GM21717 (cell line): ENCODE data around the gene NUP133.
"Not testable (repeated sequence)": the region's sequence is repeated elsewhere in the genome, so short reads cannot be mapped to it uniquely, and the experiment has no call there.

Experiments
- ATAC-seq: cut with Tn5 transposase; IDR thresholded peaks from one replicate; pipeline ENCODE4 v1.9.1; 2021; ENCODE audit warnings: mild to moderate bottlenecking, moderate library complexity; ENCODE audit not compliant: unreplicated experiment

The NUP133 gene

DNA sequence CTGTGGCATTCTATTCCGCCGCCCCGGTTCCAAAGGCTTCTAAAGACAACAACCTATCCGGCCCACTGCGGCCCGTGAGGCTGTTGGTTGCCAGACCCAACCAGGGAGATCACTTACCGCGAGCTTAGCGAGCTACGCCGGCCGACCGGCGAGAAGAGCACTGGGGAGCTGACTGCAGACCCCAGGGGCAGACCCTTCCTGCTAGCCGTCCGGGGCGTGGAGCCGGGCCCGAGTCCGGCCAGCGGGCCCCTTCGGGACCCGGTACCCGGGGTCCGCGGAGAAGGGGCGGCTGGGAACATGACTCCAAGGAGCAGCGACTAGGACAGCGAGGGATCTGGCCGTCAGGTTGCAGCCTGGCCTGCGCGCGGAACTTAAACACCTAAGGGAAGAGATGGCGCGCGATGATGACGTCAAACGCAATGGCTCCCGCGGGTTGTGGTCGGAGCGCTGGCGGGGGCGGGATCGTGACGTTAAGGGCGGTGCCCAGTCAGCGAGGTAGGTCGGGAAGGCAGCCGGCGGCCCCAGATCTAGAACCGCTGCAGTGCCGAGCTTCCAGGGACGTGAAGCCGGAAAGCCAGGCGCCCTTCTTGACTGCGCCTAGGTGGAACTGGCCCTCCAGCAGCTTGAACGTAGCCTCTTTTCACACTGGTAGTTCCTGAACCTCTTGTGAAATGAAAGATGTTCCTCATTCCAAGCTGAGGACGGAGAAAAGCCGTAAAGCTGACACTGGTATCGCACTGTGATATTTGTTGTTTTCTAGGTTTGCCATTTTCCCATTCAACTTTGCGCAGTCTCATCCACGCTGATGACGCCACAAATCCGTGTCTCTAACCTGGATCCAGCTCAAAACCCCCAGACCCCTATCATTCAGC, at the start of gene NUP133:
NUP133 (minus strand) TSS at position 391 of the 872 bp plus-strand sequence; CDS start at position 299, 92 bp downstream.
- peak; percentile 93 for ATAC-seq

DNA sequence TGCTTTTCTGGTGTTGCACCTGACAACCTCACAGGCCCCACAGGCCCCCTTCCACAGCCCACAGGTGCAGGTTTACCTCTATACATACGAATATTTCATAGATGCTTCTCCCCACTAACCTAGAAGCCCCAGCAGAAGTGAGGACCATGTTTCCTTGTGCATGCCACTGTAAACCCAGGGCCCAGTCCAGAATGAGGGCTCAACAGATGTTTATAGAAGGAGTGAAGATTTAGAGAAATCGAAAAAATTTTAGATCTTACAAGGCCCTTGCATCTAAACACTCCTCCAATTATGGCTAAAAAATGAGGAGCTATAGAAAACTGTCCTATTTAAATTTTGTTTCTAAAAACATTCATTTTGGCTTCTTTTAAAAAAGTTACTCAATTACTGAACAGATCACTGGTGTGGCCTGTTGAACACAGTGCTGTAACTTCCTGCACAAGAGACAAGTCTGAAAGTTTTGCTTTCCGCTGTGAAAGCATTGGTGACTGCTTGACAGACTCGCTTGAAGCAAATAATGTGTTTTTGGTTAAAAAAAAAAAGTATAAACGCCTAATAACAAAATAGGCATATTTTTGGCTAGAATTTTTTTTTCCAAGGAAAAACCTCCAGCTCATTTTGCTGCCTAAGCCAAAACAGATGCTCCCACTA, 49.2 kb upstream of the NUP133 start:
- ATAC-seq, result no peak

- no peak for ATAC-seq
Measured at GRCh38 chr1:229554886-229555621, 46.9 kb upstream of the NUP133 start.

- ATAC-seq, result no peak
Measured at GRCh38 chr1:229553621-229554130, 45.5 kb upstream of the NUP133 start.

DNA sequence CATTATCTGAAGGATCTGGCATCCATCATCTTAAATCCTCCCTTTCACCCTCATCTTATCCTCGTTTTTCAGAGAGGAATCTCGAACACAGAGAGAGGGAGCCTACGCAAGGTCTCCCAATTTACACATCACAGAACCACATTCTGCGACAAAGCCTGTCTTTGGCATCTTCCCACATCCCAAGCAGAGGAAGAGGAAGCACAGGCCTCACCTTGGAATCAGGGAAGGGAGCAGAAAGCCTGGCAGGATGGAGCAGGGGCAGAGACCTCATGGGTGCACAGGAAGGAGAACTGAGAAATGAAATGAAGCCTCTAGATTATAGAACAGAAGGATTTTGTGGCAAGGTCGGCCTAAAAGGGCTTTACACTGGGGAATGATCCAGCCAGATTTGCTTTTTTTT, 44.6 kb upstream of the NUP133 start:
- ATAC-seq, result no peak

GRCh38 chr1:229550812-229551567, 42.8 kb upstream of the NUP133 start:
- ATAC-seq, result no peak

GRCh38 chr1:229547542-229547941, 39.4 kb upstream of the NUP133 start:
- ATAC-seq, result no peak

GRCh38 chr1:229544587-229544986, 36.4 kb upstream of the NUP133 start:
- no peak for ATAC-seq

DNA sequence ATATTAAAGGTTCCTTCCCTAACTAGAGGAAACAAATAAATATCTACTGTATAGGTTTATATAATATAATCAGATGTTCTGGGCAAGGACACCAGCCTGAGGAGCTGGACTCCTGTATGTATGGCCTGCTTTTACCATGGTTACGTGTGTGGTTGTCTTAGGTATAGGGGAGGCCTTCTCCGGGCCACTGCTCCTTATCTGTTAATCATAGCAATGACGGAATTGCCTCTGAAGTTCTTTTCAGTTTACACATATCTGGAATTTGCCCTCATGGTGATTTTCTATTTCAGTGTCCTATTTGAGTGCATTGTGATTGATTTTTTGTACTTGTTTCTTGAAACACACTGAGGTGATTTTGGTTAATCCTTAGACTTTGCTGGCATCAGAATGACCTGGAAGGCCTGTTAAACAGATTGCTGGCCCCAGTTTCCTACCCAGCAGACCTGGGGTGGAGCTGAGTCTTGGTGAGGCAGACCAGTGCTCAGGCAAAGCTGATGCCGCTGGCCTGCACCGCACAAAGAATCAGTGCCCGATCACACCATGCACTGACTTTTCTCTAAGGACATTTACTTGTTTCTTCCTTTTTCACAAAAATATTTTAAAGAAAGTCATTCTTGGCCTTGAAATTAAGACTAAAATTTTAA, 31.8 kb upstream of the NUP133 start:
- ATAC-seq, result no peak

DNA sequence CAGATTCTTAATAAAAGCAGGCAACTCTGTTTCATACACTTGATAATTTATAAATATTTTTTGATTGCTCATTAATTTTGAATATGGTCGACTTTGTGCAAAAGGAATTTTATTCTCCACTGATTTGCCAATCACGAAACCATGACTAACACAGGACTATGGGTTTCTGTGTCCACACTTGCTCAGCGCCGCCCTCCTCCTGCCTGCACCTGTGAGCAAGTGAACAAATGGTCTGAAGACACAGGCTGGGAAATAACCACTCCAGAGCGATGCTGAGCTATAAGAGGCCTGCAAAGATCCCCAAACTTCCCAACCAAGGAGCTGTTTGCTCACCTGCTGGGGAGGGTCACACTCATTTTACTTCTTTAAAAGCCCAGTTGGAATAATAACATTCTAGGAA, 30.8 kb upstream of the NUP133 start:
- no peak for ATAC-seq

GRCh38 chr1:229537894-229538293, 29.8 kb upstream of the NUP133 start:
- ATAC-seq, result no peak

DNA sequence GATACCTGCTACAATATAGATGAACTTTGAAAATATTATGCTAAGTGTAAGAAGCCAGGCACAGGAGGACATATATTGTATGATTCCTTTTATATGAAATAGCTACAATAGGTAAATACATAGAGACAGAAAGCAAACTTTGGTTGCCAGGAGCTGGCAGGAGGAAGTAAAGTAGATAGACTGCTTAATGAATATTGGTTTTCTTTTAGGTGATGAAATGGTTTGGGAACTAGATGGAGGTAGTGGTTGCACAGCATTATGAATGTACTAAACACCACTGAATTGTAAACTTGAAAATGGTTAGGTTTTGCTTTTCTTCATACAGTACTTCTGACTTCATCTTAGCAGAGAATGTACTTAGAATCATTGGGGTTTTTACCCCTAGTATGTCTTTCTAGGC, 28.8 kb upstream of the NUP133 start:
- no peak for ATAC-seq

DNA sequence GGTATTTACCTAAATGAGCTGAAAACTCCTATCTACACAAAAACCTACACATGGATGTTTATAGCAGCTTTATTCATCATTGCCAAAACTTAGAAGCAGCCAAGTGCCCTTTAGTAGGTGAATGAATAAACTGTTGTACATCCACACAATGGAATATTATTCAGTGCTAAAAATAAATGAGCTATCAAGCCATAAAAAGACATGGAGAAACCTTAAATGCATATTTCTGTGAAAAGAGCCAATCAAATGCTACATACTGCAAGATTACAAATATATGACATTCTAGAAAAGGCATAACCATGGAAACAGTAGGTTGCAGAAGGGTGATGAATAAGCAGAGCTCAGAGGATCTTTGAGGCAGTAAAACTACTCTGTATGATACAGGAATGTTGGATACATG, 27.1 kb upstream of the NUP133 start:
- ATAC-seq, result no peak

DNA sequence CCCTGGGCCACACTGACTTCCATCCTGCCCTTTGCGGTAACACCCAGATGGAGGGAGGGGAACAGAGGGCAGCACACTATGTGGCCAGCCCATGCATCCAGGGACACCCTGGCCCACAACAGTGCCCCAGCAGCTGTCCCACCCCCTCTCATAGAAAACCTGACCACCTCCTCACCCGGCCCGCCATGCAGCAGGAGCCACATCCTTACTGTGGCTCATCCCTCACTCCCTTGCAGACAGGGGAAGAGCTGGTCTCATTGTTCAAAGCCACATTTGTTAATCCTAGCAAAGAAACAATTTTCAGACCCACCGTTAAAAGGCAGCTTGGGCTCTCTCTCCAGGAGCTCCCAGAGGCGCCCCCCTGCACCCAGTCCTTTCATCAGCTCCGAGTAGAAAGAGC, 23.2 kb upstream of the NUP133 start:
- ATAC-seq, result no peak

DNA sequence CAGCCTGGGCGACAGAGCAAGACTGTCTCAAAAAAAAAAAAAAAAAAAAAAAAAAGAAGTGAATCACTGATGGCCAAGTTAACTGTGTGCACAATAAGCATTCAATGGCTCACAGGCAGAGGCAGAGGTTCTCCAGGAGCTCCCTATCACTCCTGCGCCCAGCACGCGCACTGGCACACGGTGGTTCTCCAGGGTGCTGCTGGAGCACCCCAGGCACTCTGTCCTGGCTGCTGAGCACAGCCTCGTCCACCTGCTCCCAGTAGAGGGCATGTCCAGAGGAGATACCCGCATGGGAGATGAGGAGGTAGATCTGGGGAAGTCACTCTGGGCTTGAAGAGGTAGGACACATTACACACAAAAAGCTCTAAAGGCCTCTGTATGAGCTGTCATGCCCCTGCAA, 21.5 kb upstream of the NUP133 start:
- no peak for ATAC-seq

DNA sequence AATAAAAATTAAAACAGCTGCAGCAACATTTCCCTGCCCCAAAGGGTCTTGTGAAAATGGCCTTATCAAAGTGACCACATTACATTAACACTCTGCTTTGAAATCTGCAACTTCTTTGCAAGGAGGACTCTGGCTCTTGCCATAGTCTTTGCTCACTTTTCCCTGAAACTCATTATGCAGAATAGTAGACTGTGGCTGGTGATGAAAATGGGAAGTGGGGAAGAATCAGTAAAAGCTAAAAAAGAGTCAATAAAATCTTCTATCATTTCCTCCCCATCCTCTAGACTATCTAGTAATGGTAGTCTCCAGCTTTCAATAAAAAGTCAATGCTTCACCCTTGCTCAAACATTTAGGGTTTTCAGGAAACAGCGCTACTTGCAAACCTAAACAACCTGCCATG, 18.6 kb upstream of the NUP133 start:
- ATAC-seq, result no peak

DNA sequence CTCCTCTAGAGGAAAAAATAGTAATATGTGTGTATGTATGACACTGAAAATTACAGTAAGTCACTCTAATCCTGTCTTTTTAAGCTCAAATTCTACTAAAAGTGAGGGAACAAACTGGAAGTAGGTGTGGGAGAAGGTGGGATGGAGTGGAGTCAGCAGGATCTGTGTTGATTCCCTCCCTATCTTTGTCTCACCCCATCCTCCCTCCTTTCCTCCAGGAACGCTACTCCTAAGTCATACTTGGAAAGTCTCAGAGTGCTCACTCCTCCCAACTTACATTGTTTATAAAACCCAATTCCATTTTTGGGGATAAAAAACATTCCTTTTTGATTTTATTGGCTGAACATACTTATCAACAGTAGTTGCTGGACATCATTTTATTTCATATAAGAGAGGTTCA, 14.9 kb upstream of the NUP133 start:
- no peak for ATAC-seq

- peak; percentile 64 for ATAC-seq
Measured at GRCh38 chr1:229514578-229515275, 6.6 kb upstream of the NUP133 start.

DNA sequence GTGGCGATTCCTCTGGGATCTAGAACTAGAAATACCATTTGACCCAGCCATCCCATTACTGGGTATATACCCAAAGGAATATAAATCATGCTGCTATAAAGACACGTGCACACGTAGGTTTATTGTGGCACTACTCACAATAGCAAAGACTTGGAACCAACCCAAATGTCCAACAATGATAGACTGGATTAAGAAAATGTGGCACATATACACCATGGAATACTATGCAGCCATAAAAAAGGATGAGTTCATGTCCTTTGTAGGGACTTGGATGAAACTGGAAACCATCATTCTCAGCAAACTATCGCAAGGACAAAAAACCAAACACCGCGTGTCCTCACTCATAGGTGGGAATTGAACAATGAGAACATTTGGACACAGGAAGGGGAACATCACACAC, 3.5 kb upstream of the NUP133 start:
- ATAC-seq, result not testable (repeated sequence)

DNA sequence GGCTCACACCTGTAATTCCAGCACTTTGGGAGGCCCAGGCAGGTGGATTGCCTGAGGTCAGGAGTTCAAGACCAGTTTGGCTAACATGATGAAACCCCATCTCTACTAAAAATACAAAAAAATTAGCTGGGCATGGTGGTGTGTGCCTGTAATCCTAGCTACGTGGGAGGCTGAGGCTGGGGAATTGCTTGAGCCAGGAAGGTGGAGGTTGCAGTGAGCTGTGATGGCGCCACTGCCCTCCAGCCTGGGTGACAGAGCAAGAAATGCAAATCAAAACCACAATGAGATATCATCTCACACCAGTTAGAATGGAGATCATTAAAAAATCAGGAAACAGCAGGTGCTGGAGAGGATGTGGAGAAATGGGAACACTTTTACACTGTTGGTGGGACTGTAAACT, 3.1 kb upstream of the NUP133 start:
- ATAC-seq, result not testable (repeated sequence)
